Kidney epithelial cell (primary cell): ENCODE measurements around the gene YBX3. TPM values are rescaled to one million over a fixed set of nuclear protein-coding genes. Genes with fewer than 3 reads are reported as not detected.

ENCODE experiments used
- DNase-seq: peaks from one replicate; pipeline ENCODE4 v3.0.0-alpha.2; 2010; ENCODE audit warnings: low read depth
- H3K27me3 ChIP-seq: 2 replicates; pipeline ENCODE4 v1.6.0; 2011; ENCODE audit warnings: low read length; ENCODE audit not compliant: control insufficient read depth, insufficient read depth
- H3K36me3 ChIP-seq: 2 replicates; pipeline ENCODE4 v1.5.1; 2011; ENCODE audit warnings: low read length; ENCODE audit not compliant: control insufficient read depth, insufficient read depth
- H3K4me3 ChIP-seq: 2 replicates; pipeline ENCODE4 v1.5.1; 2011; ENCODE audit warnings: low read depth, mild to moderate bottlenecking, control low read depth, low read length
- total RNA-seq: library from RNA; depleted of rRNA; stranded (reverse); fragments of >200 nt; gene quantifications from 2 replicates; pipeline ENCODE4 v1.2.3, GENCODE V29; 2015
- TF ChIP-seq, protein P1 (sequence below): IDR thresholded peaks from 2 replicates; pipeline ENCODE4 v1.5.1; 2011; ENCODE audit warnings: mild to moderate bottlenecking, moderate library complexity, low read length, control low read depth, inconsistent platforms; ENCODE audit not compliant: insufficient read depth, poor library complexity, severe bottlenecking

Gene YBX3
- 307 and 312 TPM in 2 replicates for total RNA-seq

DNA sequence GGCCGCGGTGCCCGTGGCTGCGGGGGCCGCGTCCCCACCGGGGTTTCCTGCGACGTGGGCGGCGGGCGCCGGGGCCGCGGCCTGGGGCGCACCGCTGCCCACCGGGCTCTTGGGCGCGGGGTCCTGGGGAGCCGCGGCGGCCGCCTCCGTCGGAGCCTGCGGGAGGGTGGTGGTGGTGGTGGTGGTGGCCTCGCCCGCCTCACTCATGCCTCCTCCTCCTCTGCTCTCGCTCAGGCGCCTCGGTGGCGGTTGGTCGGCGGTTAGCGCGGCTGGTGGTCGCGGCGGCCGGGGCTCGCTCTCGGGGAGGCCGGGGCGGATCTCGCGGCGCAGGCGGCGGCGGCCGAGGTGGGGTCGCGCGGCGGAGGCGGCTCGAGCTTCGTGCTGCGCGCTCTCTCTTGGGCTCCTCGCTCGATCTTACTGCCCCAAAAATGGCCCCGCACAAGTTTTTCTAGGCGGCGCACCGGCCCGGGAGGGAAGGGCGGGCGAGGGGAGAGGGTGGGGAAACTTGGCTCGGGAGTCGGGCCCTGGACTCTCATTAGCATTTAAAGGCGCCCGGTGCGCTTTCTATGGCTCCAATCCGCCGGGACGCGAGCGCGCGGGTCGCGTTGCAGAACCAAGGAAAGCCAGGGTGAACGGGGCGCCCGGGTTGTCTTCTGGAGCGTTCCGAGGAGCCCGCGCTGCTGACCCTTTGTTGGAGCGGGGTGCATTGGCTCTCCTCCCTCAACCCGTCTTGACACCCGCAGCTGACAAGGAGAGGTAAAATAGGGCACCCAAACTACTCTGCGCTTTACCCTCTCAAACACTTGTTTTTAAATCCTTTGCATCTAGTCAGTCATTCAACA, at the start of gene YBX3:
TSS of gene YBX3 (minus strand) at position 419 of the 842 bp plus-strand sequence. CDS start at position 207, 212 bp downstream.
- H3K27me3 ChIP-seq: no peaks in the 10 kb centered on the region
- H3K4me3 ChIP-seq: peak within 1 kb of the TSS; percentile 86
- H3K36me3 ChIP-seq: no peaks in the 10 kb centered on the region
- no peak for DNase-seq
- TF ChIP-seq, protein P1, sequence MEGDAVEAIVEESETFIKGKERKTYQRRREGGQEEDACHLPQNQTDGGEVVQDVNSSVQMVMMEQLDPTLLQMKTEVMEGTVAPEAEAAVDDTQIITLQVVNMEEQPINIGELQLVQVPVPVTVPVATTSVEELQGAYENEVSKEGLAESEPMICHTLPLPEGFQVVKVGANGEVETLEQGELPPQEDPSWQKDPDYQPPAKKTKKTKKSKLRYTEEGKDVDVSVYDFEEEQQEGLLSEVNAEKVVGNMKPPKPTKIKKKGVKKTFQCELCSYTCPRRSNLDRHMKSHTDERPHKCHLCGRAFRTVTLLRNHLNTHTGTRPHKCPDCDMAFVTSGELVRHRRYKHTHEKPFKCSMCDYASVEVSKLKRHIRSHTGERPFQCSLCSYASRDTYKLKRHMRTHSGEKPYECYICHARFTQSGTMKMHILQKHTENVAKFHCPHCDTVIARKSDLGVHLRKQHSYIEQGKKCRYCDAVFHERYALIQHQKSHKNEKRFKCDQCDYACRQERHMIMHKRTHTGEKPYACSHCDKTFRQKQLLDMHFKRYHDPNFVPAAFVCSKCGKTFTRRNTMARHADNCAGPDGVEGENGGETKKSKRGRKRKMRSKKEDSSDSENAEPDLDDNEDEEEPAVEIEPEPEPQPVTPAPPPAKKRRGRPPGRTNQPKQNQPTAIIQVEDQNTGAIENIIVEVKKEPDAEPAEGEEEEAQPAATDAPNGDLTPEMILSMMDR: no peak

DNA sequence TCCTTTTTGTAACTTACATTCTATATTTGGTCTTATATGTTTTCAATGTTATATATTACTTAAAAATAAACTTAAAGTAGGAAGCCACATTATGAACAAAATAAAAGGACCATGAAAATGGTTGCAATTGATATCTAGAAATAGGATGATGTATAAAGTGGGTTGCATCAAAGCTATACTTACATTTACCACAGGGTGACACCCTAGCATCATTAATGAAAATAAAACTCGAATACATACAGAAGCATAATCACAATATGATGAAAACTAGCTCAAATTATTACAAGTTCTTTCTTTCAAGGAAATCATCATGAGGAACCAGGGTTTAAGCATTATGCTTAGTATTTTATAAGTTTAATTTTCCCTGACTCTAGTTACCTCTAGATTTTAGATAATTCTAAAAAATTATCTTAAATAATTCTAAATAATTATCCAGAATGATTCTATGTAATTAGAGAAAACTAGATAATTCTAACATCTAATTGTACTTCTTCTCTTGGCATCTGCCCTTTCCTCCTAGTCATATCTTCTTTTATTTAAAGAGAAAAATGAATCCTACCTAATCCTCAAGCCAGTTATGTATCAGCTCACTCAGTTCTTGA, 48.1 kb upstream of the YBX3 start:
- Histone ChIP-seq H3K4me3 (no peak overlapping the region), H3K27me3 (peaks cover 5% of the 10 kb centered on the region), H3K36me3 (no peaks in the 10 kb centered on the region)
- TF ChIP-seq, protein P1: peak; percentile 32
- DNase-seq: no peak

DNA sequence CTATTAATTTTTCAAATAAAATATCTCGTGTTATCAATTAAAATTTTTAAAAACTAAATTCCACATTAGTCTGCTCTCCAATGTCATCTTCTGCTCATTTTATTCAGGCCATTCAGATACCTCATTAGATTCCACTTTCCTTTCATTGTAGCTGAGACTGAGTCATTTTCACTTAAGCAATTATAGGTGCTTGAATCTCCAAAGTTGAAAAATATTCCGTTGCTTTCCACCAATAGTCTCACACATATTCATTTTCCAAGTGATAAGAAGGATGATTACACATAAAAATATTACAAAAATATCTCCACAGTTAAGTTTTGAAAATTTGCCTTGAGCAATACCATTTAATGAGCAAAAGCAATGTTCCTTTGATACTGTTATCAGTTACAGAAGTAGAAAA, 36.5 kb upstream of the YBX3 start:
- DNase-seq: no peak
- no peaks in the 10 kb centered on the region for H3K36me3 ChIP-seq
- H3K27me3 ChIP-seq: no peaks in the 10 kb centered on the region
- TF ChIP-seq, protein P1: no peak
- H3K4me3 ChIP-seq: no peak overlapping the region

DNA sequence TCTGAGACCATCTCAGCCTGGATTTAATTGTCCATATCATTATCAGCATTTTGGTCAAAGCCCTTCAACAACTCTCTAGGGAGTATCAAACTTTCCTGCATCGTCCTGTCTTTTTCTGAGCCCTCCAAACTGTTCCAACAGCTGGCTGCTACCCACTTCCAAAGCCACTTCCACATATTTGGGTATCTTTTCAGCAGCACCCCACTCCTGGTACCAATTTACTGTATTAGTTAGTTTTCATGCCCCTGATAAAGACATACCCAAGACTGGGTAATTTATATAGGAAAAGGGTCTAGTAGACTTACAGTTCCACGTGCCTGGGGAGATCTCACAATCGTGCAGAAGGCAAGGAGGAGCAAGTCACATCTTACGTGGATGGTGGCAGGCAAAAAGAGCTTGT, 33.1 kb upstream of the YBX3 start:
- TF ChIP-seq, protein P1: no peak
- no peak for DNase-seq
- H3K36me3 ChIP-seq: no peaks in the 10 kb centered on the region
- H3K4me3 ChIP-seq: no peak overlapping the region
- no peaks in the 10 kb centered on the region for H3K27me3 ChIP-seq

DNA sequence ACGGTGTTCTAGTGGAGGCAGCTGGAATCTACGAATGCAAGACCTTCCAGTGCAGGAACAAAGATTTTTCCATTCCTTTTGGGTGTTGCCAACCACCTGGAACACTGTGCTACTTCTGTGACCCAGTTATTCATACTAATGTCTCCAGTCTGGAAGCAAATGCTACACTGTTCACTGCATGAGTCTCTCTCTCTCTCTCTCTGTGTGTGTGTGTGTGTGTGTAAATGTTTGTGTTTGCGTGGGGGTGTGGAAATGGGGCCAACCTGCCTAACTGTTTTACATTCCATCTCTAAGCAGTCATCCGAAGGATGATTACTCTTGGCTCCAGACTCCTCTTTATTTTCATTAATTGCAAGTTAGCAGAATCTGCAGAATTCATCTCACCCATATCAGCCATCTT, 29.9 kb upstream of the YBX3 start:
- DNase-seq: peak; percentile 55
- TF ChIP-seq, protein P1: no peak
- Histone ChIP-seq H3K27me3 (no peaks in the 10 kb centered on the region), H3K4me3 (no peak overlapping the region), H3K36me3 (no peaks in the 10 kb centered on the region)

DNA sequence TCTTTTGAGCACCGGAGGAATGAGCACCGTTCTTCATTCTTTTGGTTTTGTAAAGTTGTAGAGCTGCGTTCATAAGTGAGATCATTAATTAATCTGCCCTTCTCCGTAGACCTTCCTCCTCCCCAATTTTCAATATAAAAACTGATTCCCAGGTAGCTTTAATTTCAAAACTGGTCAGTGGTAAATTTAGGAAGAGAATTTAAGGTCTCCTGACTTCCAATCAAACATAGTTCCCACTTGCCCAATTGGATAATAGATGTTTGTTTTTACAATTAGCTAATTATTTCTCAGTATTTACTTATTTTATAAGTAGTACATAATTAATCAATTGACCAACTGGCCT, 27.2 kb upstream of the YBX3 start:
- TF ChIP-seq, protein P1: no peak
- Histone ChIP-seq H3K27me3 (no peaks in the 10 kb centered on the region), H3K4me3 (no peak overlapping the region), H3K36me3 (no peaks in the 10 kb centered on the region)
- DNase-seq: no peak
